ENCODE measurements around the gene LSM3. TPM values are rescaled to one million over a fixed set of nuclear protein-coding genes. Genes with fewer than 3 reads are reported as not detected.

LSM3 gene
- total RNA-seq, 2 donors from 2014 or later: 4.9 TPM

GRCh38 chr3:14157951-14158350 lies 20.7 kb upstream of the LSM3 start:
- H3K27me3 ChIP-seq (replicated peaks; ENCODE audit: insufficient read depth): no peaks in the 10 kb centered on the region
- TF ChIP-seq CTCF (IDR thresholded peaks at IDR 0.05): no peak
- H3K27ac ChIP-seq: no peak overlapping the region
- H3K4me1 ChIP-seq (ENCODE audit: control insufficient read depth in 1 of 2, low read depth in 2 of 2): no peaks in the 10 kb centered on the region
- ATAC-seq (ENCODE audit: insufficient number of reproducible peaks, low FRiP score, low read depth): no peak
- H3K9me3 ChIP-seq: peaks cover 12% of the 10 kb centered on the region
- peaks cover 77% of the 10 kb centered on the region for H3K36me3 ChIP-seq
- H3K4me3 ChIP-seq: no peak overlapping the region
- no peak for DNase-seq (ENCODE audit: low spot score)

GRCh38 chr3:14158370-14158769 lies 20.2 kb upstream of the LSM3 start:
- Histone ChIP-seq H3K4me1 (ENCODE audit: control insufficient read depth in 1 of 2, low read depth in 2 of 2) (no peaks in the 10 kb centered on the region), H3K9me3 (peaks cover 12% of the 10 kb centered on the region), H3K27me3 (replicated peaks; ENCODE audit: insufficient read depth) (no peaks in the 10 kb centered on the region), H3K36me3 (peaks cover 78% of the 10 kb centered on the region), H3K4me3 (no peak overlapping the region), H3K27ac (no peak overlapping the region)
- no peak for ATAC-seq (ENCODE audit: insufficient number of reproducible peaks, low FRiP score, low read depth)
- DNase-seq (ENCODE audit: low spot score): no peak
- TF ChIP-seq CTCF (IDR thresholded peaks at IDR 0.05): no peak

- Histone ChIP-seq H3K9me3 (peaks cover 12% of the 10 kb centered on the region), H3K4me3 (no peak overlapping the region), H3K27me3 (replicated peaks; ENCODE audit: insufficient read depth) (no peaks in the 10 kb centered on the region), H3K36me3 (peaks cover 76% of the 10 kb centered on the region), H3K4me1 (ENCODE audit: control insufficient read depth in 1 of 2, low read depth in 2 of 2) (no peaks in the 10 kb centered on the region), H3K27ac (no peak overlapping the region)
- no peak for TF ChIP-seq CTCF (IDR thresholded peaks at IDR 0.05)
- DNase-seq (ENCODE audit: low spot score) (no peak), ATAC-seq (ENCODE audit: insufficient number of reproducible peaks, low FRiP score, low read depth) (no peak)
Measured at GRCh38 chr3:14159426-14159825, 19.2 kb upstream of the LSM3 start.

GRCh38 chr3:14161282-14161681 lies 17.3 kb upstream of the LSM3 start:
- Histone ChIP-seq H3K9me3 (peaks cover 12% of the 10 kb centered on the region), H3K4me1 (ENCODE audit: control insufficient read depth in 1 of 2, low read depth in 2 of 2) (no peaks in the 10 kb centered on the region), H3K36me3 (peaks cover 90% of the 10 kb centered on the region), H3K27ac (no peak overlapping the region), H3K27me3 (replicated peaks; ENCODE audit: insufficient read depth) (no peaks in the 10 kb centered on the region), H3K4me3 (no peak overlapping the region)
- no peak for DNase-seq (ENCODE audit: low spot score)
- no peak for ATAC-seq (ENCODE audit: insufficient number of reproducible peaks, low FRiP score, low read depth)
- no peak for TF ChIP-seq CTCF (IDR thresholded peaks at IDR 0.05)

- Histone ChIP-seq H3K36me3 (peaks cover 89% of the 10 kb centered on the region), H3K27ac (no peak overlapping the region), H3K9me3 (peaks cover 12% of the 10 kb centered on the region), H3K27me3 (replicated peaks; ENCODE audit: insufficient read depth) (no peaks in the 10 kb centered on the region), H3K4me1 (ENCODE audit: control insufficient read depth in 1 of 2, low read depth in 2 of 2) (no peaks in the 10 kb centered on the region), H3K4me3 (no peak overlapping the region)
- TF ChIP-seq CTCF (IDR thresholded peaks at IDR 0.05): no peak
- ATAC-seq (ENCODE audit: insufficient number of reproducible peaks, low FRiP score, low read depth) (no peak), DNase-seq (ENCODE audit: low spot score) (no peak)
Measured at GRCh38 chr3:14162178-14162577, 16.4 kb upstream of the LSM3 start.

All from thoracic aorta (tissue), 2 donors.